GM06990 (cell line): ENCODE results near the gene MME.

ENCODE experiments used
- DNase-seq: peaks from one replicate; pipeline ENCODE4 v3.0.0-alpha.2; 2011; ENCODE audit not compliant: insufficient read length; ENCODE audit errors: extremely low read depth
- H3K27me3 ChIP-seq: replicated peaks from 2 replicates; pipeline ENCODE4 v1.6.0; 2011; ENCODE audit warnings: low read length; ENCODE audit not compliant: control insufficient read depth, insufficient read depth
- H3K36me3 ChIP-seq: 2 replicates; pipeline ENCODE4 v1.5.1; 2011; ENCODE audit warnings: low read length; ENCODE audit not compliant: control insufficient read depth, insufficient read depth
- H3K4me3 ChIP-seq: replicated peaks from 2 replicates; pipeline ENCODE4 v1.5.1; 2011; ENCODE audit warnings: low read depth, mild to moderate bottlenecking, control low read depth, low read length
- CTCF ChIP-seq: IDR thresholded peaks from 2 replicates; pipeline ENCODE4 v1.5.1; 2011; ENCODE audit warnings: low read length, control low read depth, mild to moderate bottlenecking, inconsistent platforms; ENCODE audit not compliant: insufficient read depth, poor library complexity, severe bottlenecking

MME gene

GRCh38 chr3:155147588-155147987 lies 67.5 kb downstream of the MME start:
- Histone ChIP-seq H3K36me3 (no peaks in the 10 kb centered on the region), H3K27me3 (no peaks in the 10 kb centered on the region), H3K4me3 (no peak overlapping the region)
- TF ChIP-seq CTCF, result no peak
- DNase-seq, result no peak

GRCh38 chr3:155149494-155149893 lies 69.4 kb downstream of the MME start:
- Histone ChIP-seq H3K36me3 (no peaks in the 10 kb centered on the region), H3K27me3 (no peaks in the 10 kb centered on the region), H3K4me3 (no peak overlapping the region)
- no peak for TF ChIP-seq CTCF
- DNase-seq, result no peak

- DNase-seq, result no peak
- TF ChIP-seq CTCF, result no peak
- Histone ChIP-seq H3K36me3 (no peaks in the 10 kb centered on the region), H3K27me3 (no peaks in the 10 kb centered on the region), H3K4me3 (no peak overlapping the region)
These were observed 73.4 kb downstream of the MME start for GRCh38 chr3:155153242-155154186.

- no peak for TF ChIP-seq CTCF
- Histone ChIP-seq H3K4me3 (no peak overlapping the region), H3K27me3 (no peaks in the 10 kb centered on the region), H3K36me3 (no peaks in the 10 kb centered on the region)
- DNase-seq, result no peak
These were observed 74.1 kb downstream of the MME start for GRCh38 chr3:155154255-155154654.

- no peak for TF ChIP-seq CTCF
- Histone ChIP-seq H3K27me3 (no peaks in the 10 kb centered on the region), H3K36me3 (no peaks in the 10 kb centered on the region), H3K4me3 (no peak overlapping the region)
- no peak for DNase-seq
These were observed 78.4 kb downstream of the MME start for GRCh38 chr3:155158346-155159037.
